Peyer's patch (tissue), 4 donors: ENCODE data around the gene SEC22A.

Experiments used
- CTCF ChIP-seq, 6 experiments: fragments of 450-650 bp in 4 of 6; fragments of 200-600 bp in 2 of 6; sonication (generic) in 1 of 6; IDR thresholded peaks; one replicate each; pipeline ENCODE4 v1.5.1; 2017 to 2019; ENCODE audit warnings: antibody characterized with exemption in 6 of 6, mild to moderate bottlenecking in 3 of 6, moderate library complexity in 1 of 6
- POLR2A ChIP-seq, 2 donors: fragments of 450-650 bp; IDR thresholded peaks; one replicate each; pipeline ENCODE4 v1.5.1; 2017; ENCODE audit warnings: antibody characterized with exemption in 2 of 2, mild to moderate bottlenecking in 2 of 2, moderate library complexity in 2 of 2

GRCh38 chr3:123287962-123288302, 86.2 kb downstream of the SEC22A start:
- TF ChIP-seq CTCF (IDR thresholded peaks at IDR 0.05): no peak
- no peak for TF ChIP-seq POLR2A (IDR thresholded peaks at IDR 0.05)
